ENCODE measurements around the gene SLC13A4. TPM values are rescaled to one million over a fixed set of nuclear protein-coding genes. Genes with fewer than 3 reads are reported as not detected.

Gene SLC13A4
- polyA plus RNA-seq, 1 donor (not counting 4 experiments of a cell fraction or from before 2014, with no cell fraction given): 0.12 TPM

- H3K27me3 ChIP-seq (ENCODE audit: control insufficient read depth, extremely low read depth, insufficient read depth, low read length): no peaks in the 10 kb centered on the region
- no peaks in the 10 kb centered on the region for H3K9me1 ChIP-seq (ENCODE audit: control insufficient read depth, extremely low read depth, insufficient read depth, low read length)
- peaks cover 74% of the 10 kb centered on the region for H3K79me2 ChIP-seq (ENCODE audit: control insufficient read depth, insufficient read depth, low read length)
- H3K4me2 ChIP-seq (ENCODE audit: control insufficient read depth, extremely low read depth, insufficient read depth, low read depth, low read length): peak overlapping the region; percentile 17
- no peaks in the 10 kb centered on the region for H3K36me3 ChIP-seq (ENCODE audit: control insufficient read depth in 2 of 2, extremely low read depth in 1 of 2, insufficient read depth in 2 of 2, low read length in 2 of 2)
- TF ChIP-seq CTCF (optimal IDR thresholded peaks at IDR 0.05 in 1 of 3, IDR thresholded peaks at IDR 0.05 in 1 of 3, conservative IDR thresholded peaks at IDR 0.05 in 1 of 3; ENCODE audit: extremely low read depth in 1 of 3, insufficient read depth in 2 of 3, low read length in 3 of 3) (no peak), EZH2 (IDR thresholded peaks at IDR 0.05; ENCODE audit: low read length) (no peak)
- no peak overlapping the region for H3K9ac ChIP-seq (ENCODE audit: control insufficient read depth, extremely low read depth, insufficient read depth, low read length)
- dilution Hi-C loops (cut with MboI; ENCODE audit: extremely low pct_ligation_motif_present, low sequenced_read_pairs): no loop called here
- no peak overlapping the region for H2AFZ ChIP-seq (ENCODE audit: control insufficient read depth, low read length)
- no peak for DNase-seq (ENCODE audit: low read depth, low spot score)
- no peak for FAIRE-seq
- peaks cover 30% of the 10 kb centered on the region for H3K4me1 ChIP-seq (ENCODE audit: control insufficient read depth, extremely low read depth, insufficient read depth, low read length)
- no peaks in the 10 kb centered on the region for H3K9me3 ChIP-seq (ENCODE audit: control insufficient read depth, low read depth, low read length)
- H4K20me1 ChIP-seq (ENCODE audit: control insufficient read depth, extremely low read depth, insufficient read depth, low read length): no peaks in the 10 kb centered on the region
- no peak overlapping the region for H3K27ac ChIP-seq (ENCODE audit: control insufficient read depth, insufficient read depth, low read length)
- H3K4me3 ChIP-seq (ENCODE audit: control insufficient read depth in 2 of 3, extremely low read depth in 1 of 3, insufficient read depth in 2 of 3, low read depth in 1 of 3, low read length in 3 of 3): no peak overlapping the region
These were observed 62.9 kb downstream of the SLC13A4 start for GRCh38 chr7:135665042-135665441.

- no peaks in the 10 kb centered on the region for H3K27me3 ChIP-seq (ENCODE audit: control insufficient read depth, extremely low read depth, insufficient read depth, low read length)
- H3K9me1 ChIP-seq (ENCODE audit: control insufficient read depth, extremely low read depth, insufficient read depth, low read length): no peaks in the 10 kb centered on the region
- no peak for TF ChIP-seq EZH2 (IDR thresholded peaks at IDR 0.05; ENCODE audit: low read length)
- no peak for TF ChIP-seq CTCF (optimal IDR thresholded peaks at IDR 0.05 in 1 of 3, IDR thresholded peaks at IDR 0.05 in 1 of 3, conservative IDR thresholded peaks at IDR 0.05 in 1 of 3; ENCODE audit: extremely low read depth in 1 of 3, insufficient read depth in 2 of 3, low read length in 3 of 3)
- H3K36me3 ChIP-seq (ENCODE audit: control insufficient read depth in 2 of 2, extremely low read depth in 1 of 2, insufficient read depth in 2 of 2, low read length in 2 of 2): no peaks in the 10 kb centered on the region
- peak overlapping the region in 1 of 3 experiments; percentile 33 for H3K4me3 ChIP-seq (ENCODE audit: control insufficient read depth in 2 of 3, extremely low read depth in 1 of 3, insufficient read depth in 2 of 3, low read depth in 1 of 3, low read length in 3 of 3)
- DNase-seq (ENCODE audit: low read depth, low spot score): no peak
- H3K4me2 ChIP-seq (ENCODE audit: control insufficient read depth, extremely low read depth, insufficient read depth, low read depth, low read length): peak overlapping the region; percentile 93
- no peak overlapping the region for H2AFZ ChIP-seq (ENCODE audit: control insufficient read depth, low read length)
- peaks cover 66% of the 10 kb centered on the region for H3K79me2 ChIP-seq (ENCODE audit: control insufficient read depth, insufficient read depth, low read length)
- peak overlapping the region; percentile 37 for H3K9ac ChIP-seq (ENCODE audit: control insufficient read depth, extremely low read depth, insufficient read depth, low read length)
- peaks cover 22% of the 10 kb centered on the region for H3K4me1 ChIP-seq (ENCODE audit: control insufficient read depth, extremely low read depth, insufficient read depth, low read length)
- FAIRE-seq: no peak
- H3K27ac ChIP-seq (ENCODE audit: control insufficient read depth, insufficient read depth, low read length): peak overlapping the region; percentile 60
- H3K9me3 ChIP-seq (ENCODE audit: control insufficient read depth, low read depth, low read length): no peaks in the 10 kb centered on the region
- dilution Hi-C loops (cut with MboI; ENCODE audit: extremely low pct_ligation_motif_present, low sequenced_read_pairs): no loop called here
- no peaks in the 10 kb centered on the region for H4K20me1 ChIP-seq (ENCODE audit: control insufficient read depth, extremely low read depth, insufficient read depth, low read length)
These were observed 63.9 kb downstream of the SLC13A4 start for GRCh38 chr7:135664046-135664589.

All from keratinocyte (primary cell).